ENCODE data around the gene MAD1L1. TPM values are rescaled to one million over a fixed set of nuclear protein-coding genes. Genes with fewer than 3 reads are reported as not detected.

Gene MAD1L1
- total and polyA plus RNA-seq, 2 of the 8 experiments (the other 6 are each of a cell fraction or from before 2014, with no cell fraction given) = 40.4 to 44.6 TPM

DNA sequence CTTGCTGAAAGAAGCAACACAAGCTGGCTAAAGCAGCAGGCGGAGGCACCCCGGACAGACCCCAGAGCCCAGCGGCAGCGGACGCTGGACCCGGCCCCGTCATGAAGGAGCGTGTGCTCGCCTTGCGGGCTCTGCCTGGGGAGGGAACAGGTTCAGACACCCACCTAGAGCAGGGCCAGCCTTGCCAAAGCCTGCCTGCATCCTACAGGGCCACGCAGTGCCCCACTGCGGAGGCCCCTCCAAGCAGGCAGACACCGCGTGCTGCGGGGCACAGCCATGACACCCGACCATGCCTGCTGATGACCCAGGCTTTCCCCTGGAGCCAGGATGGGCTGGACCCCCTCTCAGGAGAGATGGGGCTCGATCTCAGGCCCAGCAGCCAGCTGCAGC is 91.7 kb downstream of the MAD1L1 start (continued):
- TF ChIP-seq CHD7 (IDR thresholded peaks at IDR 0.05; ENCODE audit: insufficient replicate concordance, low read length) = no peak
